Cardiac muscle cell (in vitro differentiated cells and primary cell): Measurements from ENCODE around the gene SLC25A22. TPM values are rescaled to one million over a fixed set of nuclear protein-coding genes. Genes with fewer than 3 reads are reported as not detected.
A peak's percentile ranks its signal among the peaks of the same experiment; 100 is the strongest.

ENCODE experiments used
- DNase-seq, 2 donors: peaks; one replicate each; pipeline versions ENCODE4 v3.0.0 to v3.0.0-alpha.2; 2010 to 2017; ENCODE audit warnings: low read depth in 1 of 2, low spot score in 1 of 2
- H3K27ac ChIP-seq: fragments of 200-600 bp; sonication (generic); 2 replicates; pipeline ENCODE4 v1.5.1; 2016
- H3K27me3 ChIP-seq: fragments of 200-600 bp; sonication (generic); 2 replicates; pipeline ENCODE4 v1.6.0; 2016; ENCODE audit warnings: control low read depth
- H3K36me3 ChIP-seq: fragments of 200-600 bp; sonication (generic); 2 replicates; pipeline ENCODE4 v1.5.1; 2016; ENCODE audit warnings: control low read depth
- H3K4me1 ChIP-seq: fragments of 200-600 bp; sonication (generic); 2 replicates; pipeline ENCODE4 v1.8.1; 2017; ENCODE audit warnings: low read depth, mild to moderate bottlenecking, mixed run types
- H3K4me3 ChIP-seq: fragments of 200-600 bp; sonication (generic); 2 replicates; pipeline ENCODE4 v1.5.1; 2016; ENCODE audit warnings: mild to moderate bottlenecking
- H3K9me3 ChIP-seq: fragments of 200-600 bp; sonication (generic); 2 replicates; pipeline ENCODE4 v1.5.1; 2017; ENCODE audit warnings: low read depth, mild to moderate bottlenecking, control low read depth
- CTCF ChIP-seq: IDR thresholded peaks from 2 replicates; pipeline ENCODE4 v1.5.1; 2012; ENCODE audit warnings: low read depth, mild to moderate bottlenecking, low read length
- polyA plus RNA-seq: library from polyadenylated mRNA; unstranded; fragments of >200 nt; fragmentation: Nextera tagmentation; extraction: Ambion mirVana; gene quantifications from 2 replicates; pipeline ENCODE4 v1.2.1, GENCODE V29; 2016
- total RNA-seq: library from RNA; depleted of rRNA; stranded (reverse); fragments of >200 nt; gene quantifications from 2 replicates; pipeline ENCODE4 v1.2.3, GENCODE V29; 2016

The SLC25A22 gene
- total and polyA plus RNA-seq, 2 experiments from 2014 or later = 17.6 to 21.2 TPM

GRCh38 chr11:831961-832528, 34.0 kb upstream of the SLC25A22 start:
- peaks cover 30% of the 10 kb centered on the region for H3K4me1 ChIP-seq
- TF ChIP-seq CTCF = no peak
- peaks cover 29% of the 10 kb centered on the region for H3K27me3 ChIP-seq
- H3K27ac ChIP-seq = no peak overlapping the region
- no peak for DNase-seq
- H3K9me3 ChIP-seq = no peaks in the 10 kb centered on the region
- peaks cover 6% of the 10 kb centered on the region for H3K36me3 ChIP-seq
- H3K4me3 ChIP-seq = peak overlapping the region; percentile 65

DNA sequence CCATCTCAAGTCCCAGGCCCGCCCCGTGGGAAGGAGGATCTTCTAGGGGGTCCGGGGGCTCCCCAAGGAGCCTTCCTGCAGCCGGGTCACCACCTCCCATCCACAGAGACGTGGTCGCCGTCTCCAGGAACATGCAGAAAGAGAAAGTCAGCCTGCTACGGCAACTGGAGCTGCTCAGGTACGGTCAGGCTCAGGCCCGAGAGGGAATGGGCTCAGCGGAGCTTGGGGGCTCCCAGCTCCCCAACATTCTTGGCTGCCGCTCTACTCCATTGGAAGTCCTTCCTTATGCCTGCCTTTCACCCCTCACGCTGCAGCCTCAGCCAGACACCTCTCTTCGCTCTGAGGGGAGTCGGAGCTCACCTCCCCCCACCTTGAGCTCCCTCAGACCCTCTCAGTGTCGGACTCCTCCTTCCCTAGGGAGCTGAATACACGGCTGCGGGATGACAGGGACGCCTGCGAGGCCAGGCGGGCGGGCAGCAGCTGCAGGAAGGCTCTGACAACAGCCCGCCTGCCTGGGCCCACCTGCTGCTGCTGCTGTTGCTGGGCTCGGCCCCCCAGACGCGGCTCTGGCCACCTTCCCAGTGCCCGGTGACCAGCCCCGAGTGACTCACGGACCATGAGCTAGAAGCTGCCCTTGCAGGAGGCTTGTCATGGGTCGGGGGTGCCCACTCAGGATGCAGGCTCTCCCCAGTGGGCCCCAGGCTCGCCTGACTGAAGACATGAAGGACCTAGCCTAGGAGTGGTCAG, 33.2 kb upstream of the SLC25A22 start:
- no peak for TF ChIP-seq CTCF
- no peak for DNase-seq
- H3K4me3 ChIP-seq = no peak overlapping the region
- no peaks in the 10 kb centered on the region for H3K36me3 ChIP-seq
- H3K4me1 ChIP-seq = peaks cover 34% of the 10 kb centered on the region
- peaks cover 29% of the 10 kb centered on the region for H3K27me3 ChIP-seq
- no peak overlapping the region for H3K27ac ChIP-seq
- H3K9me3 ChIP-seq = no peaks in the 10 kb centered on the region

GRCh38 chr11:830295-831117, 32.4 kb upstream of the SLC25A22 start:
- H3K4me1 ChIP-seq = peaks cover 34% of the 10 kb centered on the region
- TF ChIP-seq CTCF = no peak

GRCh38 chr11:829847-830294, 31.8 kb upstream of the SLC25A22 start:
- H3K9me3 ChIP-seq = no peaks in the 10 kb centered on the region
- no peak for DNase-seq
- no peak overlapping the region for H3K27ac ChIP-seq
- TF ChIP-seq CTCF = no peak
- peaks cover 29% of the 10 kb centered on the region for H3K27me3 ChIP-seq
- peak overlapping the region; percentile 31 for H3K4me3 ChIP-seq
- no peaks in the 10 kb centered on the region for H3K36me3 ChIP-seq
- H3K4me1 ChIP-seq = peaks cover 34% of the 10 kb centered on the region

More at GRCh38 chr11:830295-831117, 32.4 kb upstream of the SLC25A22 start:
- H3K4me3 ChIP-seq = peak overlapping the region; percentile 31
- no peaks in the 10 kb centered on the region for H3K36me3 ChIP-seq
- peak; percentile 67 to 90 for DNase-seq
- no peaks in the 10 kb centered on the region for H3K9me3 ChIP-seq
- H3K27ac ChIP-seq = no peak overlapping the region
- H3K27me3 ChIP-seq = peaks cover 29% of the 10 kb centered on the region

DNA sequence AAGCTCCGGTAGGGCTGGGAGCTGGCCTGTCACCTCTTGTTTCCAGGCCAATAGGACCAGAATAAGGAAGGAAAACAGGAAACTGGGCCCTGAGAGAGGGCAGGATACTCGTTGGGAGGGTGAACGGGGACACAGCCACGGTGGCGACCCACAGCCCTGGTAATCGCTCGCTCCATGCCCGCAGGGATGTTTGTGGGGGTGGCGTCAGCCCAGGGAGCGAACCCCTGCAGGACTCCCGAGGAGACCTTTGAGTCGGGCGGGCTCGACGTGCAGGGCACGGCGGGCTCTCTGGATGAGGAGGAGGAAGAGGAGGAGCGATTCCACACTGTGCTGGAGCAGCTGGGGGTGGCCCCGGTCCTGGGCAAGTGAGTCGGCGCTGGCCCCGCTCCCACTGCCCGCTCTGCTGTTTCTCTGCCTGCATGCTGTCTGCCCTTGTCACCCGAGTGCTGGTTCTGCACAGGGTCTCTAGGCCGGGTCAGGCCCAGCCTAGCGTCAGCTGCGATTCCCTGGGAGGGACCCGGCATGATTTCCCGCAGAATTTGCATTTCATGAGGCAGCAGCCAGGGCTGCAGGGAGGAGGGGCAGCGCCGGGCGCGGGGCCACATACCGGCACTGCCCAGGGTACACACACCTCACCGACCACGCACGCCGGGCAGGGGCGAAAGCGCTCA, 31.2 kb upstream of the SLC25A22 start:
- peaks cover 29% of the 10 kb centered on the region for H3K27me3 ChIP-seq
- no peaks in the 10 kb centered on the region for H3K9me3 ChIP-seq
- peaks cover 34% of the 10 kb centered on the region for H3K4me1 ChIP-seq
- H3K27ac ChIP-seq = no peak overlapping the region
- H3K36me3 ChIP-seq = peaks cover 2% of the 10 kb centered on the region
- peak in 1 of 2 donors; percentile 47 for DNase-seq
- no peak for TF ChIP-seq CTCF
- peak overlapping the region; percentile 31 for H3K4me3 ChIP-seq
